GM12864 (cell line): Measurements from ENCODE around the gene ZFX.

ENCODE experiments used
- DNase-seq: peaks from one replicate; pipeline ENCODE4 v3.0.0-alpha.2; 2011; ENCODE audit warnings: low read depth
- H3K4me3 ChIP-seq: 2 replicates; pipeline ENCODE4 v1.5.1; 2011; ENCODE audit warnings: mild to moderate bottlenecking, low read depth, low read length, control low read depth
- CTCF ChIP-seq: IDR thresholded peaks from 2 replicates; pipeline ENCODE4 v1.5.1; 2011; ENCODE audit warnings: low read depth, mild to moderate bottlenecking, moderate library complexity, low read length, control low read depth, inconsistent platforms; ENCODE audit errors: missing control alignments

The ZFX gene

DNA sequence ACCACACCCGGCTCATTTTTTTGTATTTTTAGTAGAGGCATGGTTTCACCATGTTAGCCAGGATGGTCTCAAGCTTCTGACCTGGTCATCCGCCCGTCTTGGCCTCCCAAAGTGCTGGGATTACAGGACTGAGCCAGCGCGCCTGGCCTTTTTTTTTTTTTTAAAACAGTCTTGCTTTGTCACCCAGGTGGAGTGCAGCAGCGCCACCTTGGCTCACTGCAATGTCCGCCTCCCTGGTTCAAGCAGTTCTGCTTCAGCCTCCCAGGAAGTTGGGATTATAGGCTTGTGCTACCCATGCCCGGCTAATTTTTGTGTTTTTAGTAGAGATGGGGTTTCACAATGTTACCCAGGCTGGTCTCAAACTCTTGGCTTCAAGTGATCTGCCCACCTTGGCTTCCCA, 28.9 kb downstream of the ZFX start:
- no peak overlapping the region for H3K4me3 ChIP-seq
- no peak for TF ChIP-seq CTCF
- DNase-seq = no peak

DNA sequence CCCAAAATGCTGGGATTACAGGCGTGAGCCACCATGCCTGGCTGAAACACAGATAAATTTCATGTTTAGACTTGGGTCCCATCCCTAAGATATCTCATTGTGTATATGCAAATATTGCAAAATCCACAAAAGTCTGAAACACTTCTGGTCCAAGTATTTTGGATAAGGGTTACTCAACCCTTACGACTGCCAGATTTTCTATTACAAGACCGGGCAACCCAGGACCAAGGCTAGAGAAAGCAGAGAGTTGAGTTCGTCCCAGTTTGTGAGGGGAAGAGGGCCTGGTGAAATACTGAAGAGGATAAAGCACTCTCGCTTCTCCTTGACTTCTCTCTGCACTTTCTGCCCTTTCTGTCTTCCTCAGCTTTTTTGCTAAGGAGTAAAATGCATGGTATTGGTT, 34.5 kb downstream of the ZFX start:
- no peak overlapping the region for H3K4me3 ChIP-seq
- DNase-seq = no peak
- TF ChIP-seq CTCF = no peak

DNA sequence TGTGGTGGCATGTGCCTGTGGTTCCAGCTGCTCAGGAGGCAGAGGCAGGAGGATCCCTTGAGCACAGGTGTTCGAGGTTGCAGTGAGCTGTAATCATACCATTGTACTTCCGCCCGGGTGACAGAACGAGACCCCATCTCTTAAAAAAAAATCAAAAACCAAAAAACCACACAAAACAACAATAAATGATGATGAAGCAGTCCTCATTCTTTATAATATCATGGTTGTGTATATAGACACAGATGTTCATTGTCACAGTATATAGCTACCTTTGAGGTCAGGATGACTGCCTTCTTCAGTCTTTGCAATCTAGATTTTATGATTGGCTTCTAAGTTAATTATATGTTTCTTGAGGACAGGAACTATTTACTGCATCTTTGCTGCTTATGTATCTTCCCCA, 37.0 kb downstream of the ZFX start:
- H3K4me3 ChIP-seq = no peak overlapping the region
- DNase-seq = no peak
- TF ChIP-seq CTCF = no peak

DNA sequence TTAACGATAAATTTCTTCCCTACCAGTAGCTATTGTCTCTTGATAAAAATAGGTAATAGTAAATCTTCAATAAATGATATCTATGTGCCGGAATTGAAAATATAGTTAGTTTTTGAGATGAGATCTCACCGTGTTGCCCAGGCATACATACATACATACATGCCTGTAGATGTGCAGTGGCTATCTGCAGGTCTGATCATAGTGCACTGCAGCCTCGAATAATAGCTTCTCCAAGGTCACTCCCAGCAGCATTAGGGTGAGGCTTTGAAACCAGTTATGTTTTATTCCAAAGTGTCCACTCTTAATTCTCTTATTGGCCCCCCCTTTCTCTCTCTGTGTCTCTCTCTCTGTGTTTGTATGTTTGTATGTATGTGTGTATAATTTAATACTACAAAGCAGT, 37.5 kb downstream of the ZFX start:
- no peak for DNase-seq
- TF ChIP-seq CTCF = no peak

DNA sequence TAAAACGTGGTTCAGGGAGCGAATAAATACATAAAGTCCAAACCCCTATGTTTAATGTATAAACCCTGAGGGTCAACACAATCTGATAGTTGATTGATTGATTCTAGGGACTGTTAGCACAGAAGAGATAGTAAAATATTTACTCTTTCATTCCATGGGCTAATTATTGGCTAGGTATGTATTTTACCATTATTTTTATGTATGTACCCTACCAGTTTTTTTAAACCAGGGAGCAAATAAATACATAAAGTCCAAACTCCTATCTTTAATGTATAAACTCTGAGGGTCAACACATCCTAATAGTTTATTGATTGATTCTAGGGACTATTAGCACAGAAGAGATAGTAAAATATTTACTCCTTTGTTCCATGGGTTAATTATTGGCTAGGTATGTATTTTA, 40.0 kb downstream of the ZFX start:
- H3K4me3 ChIP-seq = no peak overlapping the region
- DNase-seq = no peak
- no peak for TF ChIP-seq CTCF

More for the DNA sequence above, 37.5 kb downstream of the ZFX start:
- H3K4me3 ChIP-seq = no peak overlapping the region

- no peak for DNase-seq
- TF ChIP-seq CTCF = no peak
- no peak overlapping the region for H3K4me3 ChIP-seq
Measured at GRCh38 chrX:24190500-24191156, 41.1 kb downstream of the ZFX start.

DNA sequence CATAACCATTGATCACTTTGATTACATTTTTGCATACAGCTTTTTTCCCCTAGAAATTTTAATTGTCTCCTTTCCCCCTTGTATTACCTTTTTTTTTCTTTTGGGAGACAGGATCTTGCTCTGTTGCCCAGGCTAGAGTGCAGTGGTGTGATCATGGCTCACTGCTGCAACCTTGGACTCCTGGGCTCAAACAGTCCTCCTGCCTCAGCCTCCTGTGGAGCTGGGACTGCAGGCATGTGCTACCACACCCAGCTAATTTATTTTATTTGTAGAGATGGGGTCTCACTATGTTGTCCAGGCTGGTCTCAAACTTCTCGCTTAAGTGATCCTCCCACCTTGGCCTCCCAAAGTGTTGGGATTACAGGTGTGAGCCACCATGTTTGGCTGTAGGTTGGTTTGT, 47.0 kb downstream of the ZFX start:
- no peak for TF ChIP-seq CTCF
- H3K4me3 ChIP-seq = no peak overlapping the region

More for the DNA sequence above, 47.0 kb downstream of the ZFX start:
- DNase-seq = no peak
